Activated CD8-positive, alpha-beta memory T cell treated with anti-CD3 and anti-CD28 coated beads, Interleukin-2, amount 50 U/mL, for 48 hours (primary cell): ENCODE measurements around the gene SYNM.
"Not testable (repeated sequence)": the region's sequence is repeated elsewhere in the genome, so short reads cannot be mapped to it uniquely, and the experiment has no call there.

ENCODE experiments used
- DNase-seq: peaks from one replicate; pipeline ENCODE4 v3.0.0-alpha.2; 2020

SYNM gene

DNA sequence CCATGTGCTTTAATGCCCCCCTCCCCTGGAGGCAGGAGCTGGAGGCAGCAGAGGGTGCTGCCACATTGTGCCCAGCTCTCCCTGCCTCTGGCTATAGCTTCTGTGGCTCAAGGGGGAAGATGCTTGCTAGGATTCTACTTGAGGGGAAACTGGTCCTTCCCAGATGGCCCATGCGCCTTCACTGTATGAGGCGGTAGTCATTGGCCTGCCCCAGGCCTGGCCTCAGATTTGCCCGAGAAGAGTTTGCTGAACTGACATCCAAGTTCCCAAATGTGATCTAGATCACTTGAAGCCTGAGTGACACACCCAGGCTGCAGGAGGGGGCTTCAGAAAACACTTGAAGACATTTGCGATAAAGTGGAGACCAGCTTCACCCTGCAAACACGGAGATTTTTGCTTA is 4.1 kb downstream of the SYNM start:
- no peak for DNase-seq

- DNase-seq, result no peak
These were observed 4.7 kb downstream of the SYNM start for GRCh38 chr15:99109555-99110021.

DNA sequence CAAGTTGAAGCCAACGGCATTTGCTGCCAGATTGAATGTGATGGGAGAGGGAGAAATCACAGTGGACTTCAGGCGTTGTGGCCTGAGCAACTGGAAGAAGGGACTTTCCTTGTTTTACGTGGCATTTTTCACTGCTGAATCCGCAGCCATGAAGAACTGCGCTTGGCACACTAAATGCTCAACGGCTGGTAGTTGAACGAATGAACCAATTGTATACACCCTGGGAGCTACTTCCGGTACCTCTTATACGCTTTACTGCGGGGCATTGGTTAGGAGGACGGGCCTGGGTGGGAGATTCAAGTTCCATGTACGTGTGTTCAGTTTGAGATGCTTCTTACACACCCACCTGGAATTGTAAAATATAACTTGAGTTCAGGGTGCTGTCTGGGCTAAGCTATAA is 5.2 kb downstream of the SYNM start:
- DNase-seq, result no peak

- DNase-seq, result no peak
These were observed 5.9 kb downstream of the SYNM start for GRCh38 chr15:99110581-99111320.

GRCh38 chr15:99111641-99112040 is 6.8 kb downstream of the SYNM start:
- not testable (repeated sequence) for DNase-seq

DNA sequence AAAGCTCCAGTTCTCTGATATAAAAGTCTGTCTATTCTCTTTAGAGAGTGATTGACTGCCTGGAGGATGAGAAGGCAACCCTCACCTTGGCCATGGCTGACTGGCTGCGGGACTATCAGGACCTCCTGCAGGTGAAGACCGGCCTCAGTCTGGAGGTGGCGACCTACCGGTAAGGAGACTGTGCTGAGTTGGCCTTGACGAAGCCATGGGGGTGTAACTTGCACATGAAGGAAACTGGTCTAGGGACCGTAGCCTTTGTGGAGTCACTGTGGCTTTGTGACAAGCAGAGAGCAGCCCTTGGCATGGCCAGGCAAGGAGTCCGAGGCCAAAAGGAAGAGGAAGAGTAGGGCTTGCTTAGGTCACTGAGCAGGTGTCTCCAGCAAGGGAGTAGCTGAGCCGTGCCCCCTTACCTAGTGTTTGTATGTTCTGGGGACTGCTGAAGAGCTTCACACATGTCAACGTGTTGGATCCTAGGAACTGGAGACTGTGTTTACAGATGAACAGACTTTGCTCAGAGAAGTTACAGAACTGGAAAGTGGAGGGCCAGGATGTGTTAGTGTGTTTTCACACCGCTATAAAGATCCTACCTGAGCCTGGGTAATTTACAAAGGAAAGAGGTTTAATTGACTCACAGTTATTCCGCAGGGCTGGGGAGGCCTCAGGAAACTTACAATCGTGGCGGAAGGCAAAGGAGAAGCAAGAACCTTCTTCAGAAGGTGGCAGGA is 8.8 kb downstream of the SYNM start:
- DNase-seq, result no peak

DNA sequence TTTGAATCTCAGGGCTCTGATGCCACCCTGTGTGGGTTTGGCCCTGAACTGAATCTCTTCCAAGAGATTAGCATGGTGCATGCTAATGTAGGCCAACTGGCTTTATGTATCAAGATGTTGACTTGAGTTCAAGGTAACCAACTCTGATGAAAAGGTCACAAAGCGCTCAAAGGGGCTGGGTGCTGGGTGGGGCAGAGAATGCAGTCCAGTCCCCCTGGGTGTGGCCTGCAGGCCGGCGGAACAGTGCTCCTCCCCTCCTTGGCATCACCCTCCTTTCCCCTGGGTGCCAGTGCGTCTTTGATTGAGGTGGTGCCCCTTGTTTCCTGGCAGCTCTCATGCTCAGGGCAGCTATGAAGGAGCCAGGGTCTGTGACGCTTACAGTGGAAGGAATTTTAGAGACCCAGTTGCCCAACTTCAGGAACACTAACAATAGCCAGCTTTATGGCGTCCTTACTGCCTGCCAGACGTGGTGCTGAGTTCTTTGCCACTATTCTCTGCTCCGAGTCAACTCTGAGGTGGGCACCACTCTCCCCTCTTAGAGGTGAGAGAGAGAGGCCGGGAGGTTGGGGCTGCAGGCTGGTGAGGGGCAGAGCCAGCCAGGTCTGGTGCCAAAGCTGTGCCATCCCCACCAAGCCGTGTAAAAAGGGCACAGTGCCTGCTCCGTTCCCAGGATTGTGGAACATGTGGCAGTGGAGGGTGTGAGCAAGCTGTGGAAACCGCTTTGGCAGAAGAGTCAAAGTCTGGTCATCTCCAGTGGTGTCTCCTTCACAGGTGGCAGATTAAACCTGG is 9.8 kb downstream of the SYNM start:
- DNase-seq, result no peak

- DNase-seq, result no peak
These were observed 10.7 kb downstream of the SYNM start for GRCh38 chr15:99115300-99116215.

- DNase-seq, result no peak
These were observed 12.2 kb downstream of the SYNM start for GRCh38 chr15:99117111-99117510.

- no peak for DNase-seq
These were observed 12.8 kb downstream of the SYNM start for GRCh38 chr15:99117563-99118257.

GRCh38 chr15:99118258-99118632 is 13.4 kb downstream of the SYNM start:
- DNase-seq, result no peak

DNA sequence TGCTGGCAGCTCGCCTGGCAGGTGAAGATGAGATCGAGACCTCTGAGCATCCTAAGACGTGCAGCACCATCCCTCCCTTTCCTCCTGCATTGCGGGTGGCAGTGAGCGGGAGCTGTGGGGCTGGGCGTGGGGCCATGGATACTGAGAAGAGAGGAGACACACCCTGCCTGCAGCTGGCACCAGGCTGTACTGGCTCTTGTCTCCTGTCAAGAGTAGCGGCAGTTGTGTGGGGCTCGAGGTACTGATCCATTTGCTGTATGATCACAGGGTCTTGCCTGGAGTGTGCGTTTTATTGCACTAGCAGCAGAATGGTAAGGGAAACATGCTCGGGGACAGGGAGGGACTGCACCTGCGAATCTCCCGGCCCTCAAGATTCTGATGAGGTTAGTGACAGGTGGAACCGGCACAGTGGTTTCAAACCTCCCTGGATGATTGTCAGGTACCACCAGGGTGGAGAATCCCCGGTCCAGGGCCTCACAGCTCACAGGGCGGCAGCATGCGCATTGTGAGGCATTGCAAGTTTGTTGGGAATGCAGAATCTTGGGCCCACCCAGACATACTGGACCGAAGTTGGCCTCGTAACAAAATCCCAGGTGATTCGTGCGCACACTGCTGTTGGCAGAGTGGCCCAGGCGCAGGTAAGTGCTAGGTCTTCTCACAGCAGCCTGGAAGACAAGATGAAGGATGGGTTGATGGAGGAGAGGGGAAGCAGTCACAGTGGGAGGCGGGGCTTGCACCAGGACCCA is 14.1 kb downstream of the SYNM start:
- no peak for DNase-seq

- DNase-seq, result no peak
These were observed 15.3 kb downstream of the SYNM start for GRCh38 chr15:99120050-99120777.

DNA sequence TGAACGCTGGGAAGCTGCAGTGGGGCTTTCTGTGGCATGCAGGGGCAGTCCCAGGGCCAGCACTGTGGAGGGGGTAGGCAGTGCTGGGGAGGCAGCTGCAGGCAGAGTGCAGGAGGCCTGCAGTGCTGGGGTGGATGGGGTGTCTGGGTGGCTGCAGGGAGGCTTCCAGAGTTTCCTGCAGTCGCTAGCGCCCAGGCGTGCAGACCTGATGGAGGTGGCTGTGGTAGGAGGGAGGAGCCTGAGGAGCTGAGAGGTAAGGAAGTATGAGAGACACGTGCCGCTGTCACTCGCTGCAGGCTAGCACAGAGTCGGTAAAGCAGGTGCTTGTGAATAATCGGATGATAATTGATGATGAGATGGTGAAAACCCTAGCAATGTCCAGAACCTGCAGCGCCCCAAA is 16.3 kb downstream of the SYNM start:
- DNase-seq, result no peak

DNA sequence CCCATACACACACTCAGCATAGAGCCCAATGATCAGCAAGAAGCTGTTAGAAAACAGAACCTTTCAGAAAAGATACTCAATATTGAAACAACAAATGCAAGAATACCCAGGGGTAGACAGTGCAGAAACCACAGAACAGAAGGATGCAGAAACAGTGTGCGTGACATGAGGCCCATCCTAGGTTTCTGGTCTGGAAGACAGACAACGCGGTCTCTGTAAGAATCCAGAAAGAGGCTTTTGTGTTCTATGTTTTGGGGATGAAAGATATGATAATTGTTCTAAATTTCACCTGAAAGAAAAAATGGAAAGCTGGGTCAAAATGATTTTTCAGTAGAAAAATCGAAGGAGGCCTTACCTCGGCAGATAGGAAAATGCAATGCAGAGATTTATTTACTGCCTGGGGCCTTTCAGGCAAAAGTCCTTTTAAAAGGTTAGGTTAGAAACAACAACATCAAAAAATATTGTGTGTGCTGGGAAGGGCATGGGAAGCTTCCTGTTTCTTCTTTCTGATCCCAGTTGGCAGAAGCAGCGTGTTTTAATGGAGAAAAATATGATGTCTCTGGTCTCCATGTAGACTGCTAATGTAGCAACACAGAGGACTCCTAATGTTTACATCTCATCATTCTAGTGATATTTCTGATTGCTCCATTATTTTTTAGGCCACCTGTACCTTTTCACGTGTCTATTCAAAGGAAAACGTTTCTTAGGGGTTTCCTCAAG is 17.0 kb downstream of the SYNM start:
- DNase-seq, result no peak

- DNase-seq, result no peak
These were observed 18.2 kb downstream of the SYNM start for GRCh38 chr15:99122831-99123712.

DNA sequence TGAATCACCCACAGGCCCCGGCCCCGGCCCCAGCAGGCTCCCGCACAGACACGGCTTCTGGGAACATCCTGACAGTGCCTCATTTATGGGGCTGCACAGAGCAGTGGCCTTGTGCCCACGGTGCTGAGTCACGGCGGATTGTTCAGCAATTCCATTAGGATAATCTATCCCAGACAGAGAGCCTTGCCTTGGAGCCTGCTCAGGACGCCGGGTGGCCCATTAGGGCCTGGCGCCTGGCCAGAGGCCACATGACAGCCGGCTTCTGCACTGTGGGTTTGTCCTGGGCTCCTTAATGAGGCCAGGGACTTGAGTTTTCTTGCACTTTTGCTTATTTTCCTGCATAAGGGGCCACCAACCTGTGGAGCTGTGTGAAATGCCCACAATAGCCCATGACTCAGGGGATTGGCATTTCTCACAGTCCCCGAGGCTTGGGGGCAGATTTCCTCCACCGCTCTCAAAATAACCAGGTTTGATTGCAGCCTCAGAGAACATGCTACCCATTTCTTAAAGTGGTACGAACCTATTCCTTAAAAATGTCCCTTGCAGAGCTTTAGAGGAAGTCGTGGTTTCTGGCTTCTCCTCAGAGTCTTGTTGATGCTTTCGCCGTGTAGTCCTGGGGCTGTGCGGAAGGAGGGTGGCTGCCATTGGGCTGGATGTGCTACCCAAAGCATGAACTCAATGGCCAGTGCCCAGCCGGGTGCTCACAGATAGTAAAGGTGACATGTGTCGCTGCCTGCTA is 19.0 kb downstream of the SYNM start:
- DNase-seq, result no peak

GRCh38 chr15:99124641-99125040 is 19.8 kb downstream of the SYNM start:
- no peak for DNase-seq
